Left ventricle myocardium superior (tissue), 1 donor: Measurements from ENCODE around the gene SLC6A19. TPM values are rescaled to one million over a fixed set of nuclear protein-coding genes. Genes with fewer than 3 reads are reported as not detected.

ENCODE experiments used
- ATAC-seq: fragments of 200-7000 bp; cut with Tn5 transposase; one replicate; pipeline ENCODE4 v1.9.1; 2020; ENCODE audit warnings: mild to moderate bottlenecking, moderate library complexity
- DNase-seq: peaks from one replicate; pipeline ENCODE4 v3.0.0-alpha.2; 2020
- intact Hi-C: fragments of 100-400 bp; cut with micrococcal nuclease; formaldehyde crosslinking; loops from one replicate; pipeline ENCODE4 v1.11.0; 2022
- total RNA-seq: library from RNA; stranded (reverse); fragmentation: NEBNext Ultra II Directional; extraction: Animal tissue kit (Norgen Biotek cat#: 25700); gene quantifications from one replicate; pipeline ENCODE4 v1.2.1, GENCODE V29; 2021
- donor health status: DM: no; HTN: yes; CAD: no; lungs with severe emphysema.

Gene SLC6A19
- total RNA-seq, 1 donor from 2014 or later = not detected

- ATAC-seq (no peak), DNase-seq (peak; percentile 6)
- intact Hi-C loops = no loop called here
Measured at GRCh38 chr5:1188464-1188863, 12.9 kb upstream of the SLC6A19 start.

GRCh38 chr5:1189269-1189668, 12.1 kb upstream of the SLC6A19 start:
- intact Hi-C loops = no loop called here
- ATAC-seq (no peak), DNase-seq (peak; percentile 13)

GRCh38 chr5:1190278-1190677, 11.1 kb upstream of the SLC6A19 start:
- DNase-seq (peak; percentile 3), ATAC-seq (no peak)
- intact Hi-C loops = no loop called here

- intact Hi-C loops = no loop called here
- ATAC-seq (no peak), DNase-seq (peak; percentile 5)
Measured at GRCh38 chr5:1190837-1191239, 10.6 kb upstream of the SLC6A19 start.

GRCh38 chr5:1192971-1193590, 8.3 kb upstream of the SLC6A19 start:
- intact Hi-C loops = no loop called here
- DNase-seq = no peak

GRCh38 chr5:1193591-1193985, 7.8 kb upstream of the SLC6A19 start:
- no peak for DNase-seq
- no peak for ATAC-seq

More at GRCh38 chr5:1192971-1193590, 8.3 kb upstream of the SLC6A19 start:
- ATAC-seq = no peak

GRCh38 chr5:1194378-1194777, 7.0 kb upstream of the SLC6A19 start:
- no peak for DNase-seq
- intact Hi-C loops = no loop called here
- ATAC-seq = no peak

More at GRCh38 chr5:1193591-1193985, 7.8 kb upstream of the SLC6A19 start:
- intact Hi-C loops = no loop called here

- no peak for DNase-seq
- intact Hi-C loops = no loop called here
- no peak for ATAC-seq
Measured at GRCh38 chr5:1195439-1195838, 6.0 kb upstream of the SLC6A19 start.

- intact Hi-C loops = no loop called here
- DNase-seq (no peak), ATAC-seq (no peak)
Measured at GRCh38 chr5:1195916-1196315, 5.5 kb upstream of the SLC6A19 start.

- ATAC-seq = no peak
- intact Hi-C loops = no loop called here
- DNase-seq = no peak
Measured at GRCh38 chr5:1196562-1196961, 4.8 kb upstream of the SLC6A19 start.

- intact Hi-C loops = no loop called here
- ATAC-seq (no peak), DNase-seq (no peak)
Measured at GRCh38 chr5:1197876-1198666, 3.3 kb upstream of the SLC6A19 start.

GRCh38 chr5:1199340-1199648, 2.1 kb upstream of the SLC6A19 start:
- ATAC-seq = no peak
- no peak for DNase-seq
- intact Hi-C loops = no loop called here

GRCh38 chr5:1199649-1200494, 1.5 kb upstream of the SLC6A19 start:
- intact Hi-C loops = no loop called here
- DNase-seq = no peak
- ATAC-seq = no peak

- ATAC-seq = no peak
Measured at GRCh38 chr5:1200495-1201326, 684 bp upstream of the SLC6A19 start.

GRCh38 chr5:1202026-1202797, 817 bp downstream of the SLC6A19 start:
- intact Hi-C loops = no loop called here
- ATAC-seq = no peak
- DNase-seq = no peak

More at GRCh38 chr5:1200495-1201326, 684 bp upstream of the SLC6A19 start:
- DNase-seq = no peak
- intact Hi-C loops = no loop called here

GRCh38 chr5:1202798-1203185, 1.4 kb downstream of the SLC6A19 start:
- no peak for ATAC-seq
- intact Hi-C loops = no loop called here
- no peak for DNase-seq

- DNase-seq = no peak
- intact Hi-C loops = no loop called here
- ATAC-seq = no peak
Measured at GRCh38 chr5:1203311-1203967, 2.0 kb downstream of the SLC6A19 start.
